ENCODE measurements around the gene SUSD1. TPM values are rescaled to one million over a fixed set of nuclear protein-coding genes. Genes with fewer than 3 reads are reported as not detected.

The SUSD1 gene
- total RNA-seq, 1 experiment from 2014 or later, result 7.4 TPM

DNA sequence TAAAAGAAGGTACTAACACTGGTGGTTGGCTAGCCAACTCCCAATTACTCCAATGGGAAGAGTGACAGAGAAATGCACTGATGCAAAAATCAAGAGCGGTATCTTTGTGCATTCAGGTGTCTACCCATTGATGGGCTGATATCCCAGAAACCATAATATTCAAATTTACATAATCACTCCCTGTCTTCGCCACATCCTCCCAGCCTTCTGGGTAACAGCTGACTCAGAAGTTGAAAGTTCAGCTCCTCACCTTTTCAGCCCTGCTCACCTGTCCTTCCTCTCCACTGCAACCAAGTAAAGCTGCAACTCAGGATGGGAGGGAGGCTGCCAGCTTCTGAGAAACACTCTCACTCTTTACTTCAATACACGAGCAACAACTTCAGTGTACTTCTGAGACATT is 6.9 kb downstream of the SUSD1 start:
- CTCF ChIA-PET, result no interaction called here
- TF ChIP-seq EZH2 (IDR thresholded peaks at IDR 0.05; ENCODE audit: low read length, unreplicated experiment) (no peak), EZH2phosphoT487 (IDR thresholded peaks at IDR 0.05; ENCODE audit: borderline replicate concordance, low read length) (no peak)
- TF ChIP-seq, protein P1, sequence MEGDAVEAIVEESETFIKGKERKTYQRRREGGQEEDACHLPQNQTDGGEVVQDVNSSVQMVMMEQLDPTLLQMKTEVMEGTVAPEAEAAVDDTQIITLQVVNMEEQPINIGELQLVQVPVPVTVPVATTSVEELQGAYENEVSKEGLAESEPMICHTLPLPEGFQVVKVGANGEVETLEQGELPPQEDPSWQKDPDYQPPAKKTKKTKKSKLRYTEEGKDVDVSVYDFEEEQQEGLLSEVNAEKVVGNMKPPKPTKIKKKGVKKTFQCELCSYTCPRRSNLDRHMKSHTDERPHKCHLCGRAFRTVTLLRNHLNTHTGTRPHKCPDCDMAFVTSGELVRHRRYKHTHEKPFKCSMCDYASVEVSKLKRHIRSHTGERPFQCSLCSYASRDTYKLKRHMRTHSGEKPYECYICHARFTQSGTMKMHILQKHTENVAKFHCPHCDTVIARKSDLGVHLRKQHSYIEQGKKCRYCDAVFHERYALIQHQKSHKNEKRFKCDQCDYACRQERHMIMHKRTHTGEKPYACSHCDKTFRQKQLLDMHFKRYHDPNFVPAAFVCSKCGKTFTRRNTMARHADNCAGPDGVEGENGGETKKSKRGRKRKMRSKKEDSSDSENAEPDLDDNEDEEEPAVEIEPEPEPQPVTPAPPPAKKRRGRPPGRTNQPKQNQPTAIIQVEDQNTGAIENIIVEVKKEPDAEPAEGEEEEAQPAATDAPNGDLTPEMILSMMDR (conservative IDR thresholded peaks at IDR 0.05; ENCODE audit: low read depth, low read length), result no peak
- intact Hi-C loops (cut with micrococcal nuclease), result no loop called here
- Histone ChIP-seq H3K36me3 (ENCODE audit: low read depth, low read length) (no peaks in the 10 kb centered on the region), H3K4me2 (ENCODE audit: low read length) (peak overlapping the region; percentile 27), H3K9ac (ENCODE audit: low read length) (0 out of 2 replicates have a peak overlapping the region, but pooled peaks have one; percentile 25), H3K79me2 (ENCODE audit: low read length) (peaks cover 7% of the 10 kb centered on the region; the same call in 1 of the 2 replicates), H3K27ac (ENCODE audit: low read length) (peak overlapping the region; percentile 94), H3K4me3 (ENCODE audit: low read length) (no peak overlapping the region), H2AFZ (ENCODE audit: low read length) (no peak overlapping the region), H3F3A (ENCODE audit: low read length, unreplicated experiment) (no peaks in the 10 kb centered on the region), H4K20me1 (ENCODE audit: low read length) (no peaks in the 10 kb centered on the region), H3K4me1 (ENCODE audit: insufficient read depth, low read length) (peaks cover 42% of the 10 kb centered on the region), H3K27me3 (ENCODE audit: low read length) (no peaks in the 10 kb centered on the region), H3K9me2 (replicated peaks; ENCODE audit: low read length) (no peaks in the 10 kb centered on the region), H3K9me3 (ENCODE audit: low read length) (no peaks in the 10 kb centered on the region)
- POLR2A ChIA-PET (ENCODE audit: unreplicated experiment), result no interaction called here
- DNase-seq (peak; percentile 42), ATAC-seq (no peak)
- no TSS peak for BruUV-seq (replicated peaks)

DNA sequence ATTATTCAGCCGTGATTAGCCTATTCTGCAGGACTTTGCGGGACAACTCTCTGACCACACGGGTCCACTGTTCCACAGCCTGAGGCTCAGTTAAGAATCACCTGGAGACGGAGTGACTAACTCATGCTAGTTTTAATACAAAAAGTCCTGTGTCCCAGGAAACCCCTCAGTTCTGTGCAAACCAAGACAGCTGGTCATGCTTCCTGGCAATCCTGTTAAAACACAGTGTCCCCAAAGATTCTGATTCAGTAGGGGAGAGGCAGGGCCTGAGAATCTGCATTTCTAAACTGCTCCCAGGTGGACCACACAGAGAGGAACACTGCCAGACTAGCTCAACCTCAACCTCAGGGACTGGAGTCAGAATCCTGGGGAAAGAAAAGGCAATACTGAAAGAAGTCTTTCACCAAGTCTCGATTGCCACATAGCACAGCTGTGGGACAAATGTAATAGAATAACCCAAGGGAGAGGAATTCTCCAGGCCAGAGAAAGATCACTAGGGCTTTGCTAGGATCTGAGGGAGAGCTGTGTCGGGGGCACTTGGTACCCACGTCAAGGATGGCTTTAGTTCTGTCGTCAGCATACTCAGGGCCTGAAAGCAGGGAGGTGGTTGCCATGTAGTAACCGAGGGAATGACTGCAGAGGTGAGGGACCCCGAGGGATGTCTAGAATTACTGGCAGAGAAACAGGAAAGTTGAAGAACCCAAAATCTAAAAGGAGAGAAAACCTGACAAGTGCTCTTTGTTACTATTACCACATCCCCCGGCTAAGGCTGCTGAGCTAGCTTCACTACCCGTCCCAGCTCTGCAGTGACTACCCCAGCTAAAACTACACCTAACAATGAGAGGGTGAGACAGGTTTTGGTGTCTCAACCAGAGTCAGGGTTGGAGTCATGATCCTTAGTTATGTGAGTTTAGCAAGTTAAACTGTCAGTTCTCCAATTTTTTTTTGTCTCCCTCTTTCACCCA is 8.6 kb downstream of the SUSD1 start:
- H3F3A ChIP-seq (ENCODE audit: low read length, unreplicated experiment), result no peaks in the 10 kb centered on the region
- intact Hi-C loops (cut with micrococcal nuclease), result loop anchor here (1.0 to 2.0 kb wide), 2 partner anchors 166 to 194 kb away; partner anchors contain the start of gene PTBP3

More for the DNA sequence above, 8.6 kb downstream of the SUSD1 start:
- Histone ChIP-seq H3K27me3 (ENCODE audit: low read length) (no peaks in the 10 kb centered on the region), H3K9ac (ENCODE audit: low read length) (peak overlapping the region; percentile 16; the same call in 1 of the 2 replicates), H3K4me1 (ENCODE audit: insufficient read depth, low read length) (peaks cover 50% of the 10 kb centered on the region), H3K36me3 (ENCODE audit: low read depth, low read length) (no peaks in the 10 kb centered on the region), H3K9me2 (replicated peaks; ENCODE audit: low read length) (no peaks in the 10 kb centered on the region), H3K27ac (ENCODE audit: low read length) (peak overlapping the region; percentile 62), H3K9me3 (ENCODE audit: low read length) (no peaks in the 10 kb centered on the region), H2AFZ (ENCODE audit: low read length) (0 out of 2 replicates have a peak overlapping the region, but pooled peaks have one; percentile 2), H3K4me2 (ENCODE audit: low read length) (peak overlapping the region; percentile 54), H4K20me1 (ENCODE audit: low read length) (no peaks in the 10 kb centered on the region), H3K79me2 (ENCODE audit: low read length) (peaks cover 4% of the 10 kb centered on the region; the same call in 1 of the 2 replicates), H3K4me3 (ENCODE audit: low read length) (no peak overlapping the region)
- TF ChIP-seq EZH2 (IDR thresholded peaks at IDR 0.05; ENCODE audit: low read length, unreplicated experiment), result no peak
- TF ChIP-seq, protein P1 (conservative IDR thresholded peaks at IDR 0.05; ENCODE audit: low read depth, low read length), result peak; percentile 56
- BruUV-seq (replicated peaks), result no TSS peak
- POLR2A ChIA-PET (ENCODE audit: unreplicated experiment), result no interaction called here
- DNase-seq (peak; percentile 85), ATAC-seq (peak; percentile 91)
- CTCF ChIA-PET, result no interaction called here

Measured in PC-3 (cell line).